Right atrium auricular region (tissue), 2 donors: Measurements from ENCODE around the gene SLC25A23. TPM values are rescaled to one million over a fixed set of nuclear protein-coding genes. Genes with fewer than 3 reads are reported as not detected.
A peak's percentile ranks its signal among the peaks of the same experiment; 100 is the strongest.

ENCODE experiments used
- DNase-seq: peaks from one replicate; pipeline ENCODE4 v3.0.0-alpha.2; 2019; ENCODE audit warnings: low spot score
- H3K27ac ChIP-seq, 2 donors: fragments of 200-600 bp; sonication (generic); 1 replicate in 1 of 2; 2 replicates in 1 of 2; pipeline ENCODE4 v1.5.1; 2016 to 2019
- H3K27me3 ChIP-seq, 2 donors: fragments of 200-600 bp; sonication (generic); one replicate each; pipeline versions ENCODE4 v1.5.1 to v1.6.0; 2017 to 2019
- H3K36me3 ChIP-seq: fragments of 200-600 bp; sonication (generic); one replicate; pipeline ENCODE4 v1.5.1; 2016
- H3K4me1 ChIP-seq, 2 donors: fragments of 200-600 bp; sonication (generic); one replicate each; pipeline versions ENCODE4 v1.5.1 to v1.6.0; 2017 to 2019
- H3K4me3 ChIP-seq, 2 donors: fragments of 200-600 bp; sonication (generic); 1 replicate in 1 of 2; 2 replicates in 1 of 2; pipeline ENCODE4 v1.5.1; 2017 to 2019; ENCODE audit warnings: mild to moderate bottlenecking in 1 of 2, moderate library complexity in 1 of 2
- H3K9me3 ChIP-seq, 2 donors: fragments of 200-600 bp; sonication (generic); one replicate each; pipeline ENCODE4 v1.5.1; 2019
- CTCF ChIP-seq, 2 donors: fragments of 200-600 bp; sonication (generic); IDR thresholded peaks; one replicate each; pipeline ENCODE4 v1.5.1; 2019; ENCODE audit warnings: antibody characterized with exemption in 2 of 2
- total RNA-seq, 2 donors: library from RNA; depleted of rRNA; stranded (reverse); fragments of >200 nt; gene quantifications; one replicate each; pipeline ENCODE4 v1.1.0, GENCODE V29; 2016

The SLC25A23 gene
- total RNA-seq, 2 donors from 2014 or later = 88.7 to 103 TPM

- H3K27ac ChIP-seq = no peak within 1 kb of the TSS
- TF ChIP-seq CTCF (IDR thresholded peaks at IDR 0.05) = peak in 1 of 2 donors; percentile 50
- no peaks in the 10 kb centered on the region for H3K9me3 ChIP-seq
- H3K36me3 ChIP-seq = no peaks in the 10 kb centered on the region
- H3K27me3 ChIP-seq = peaks cover 1 to 4% of the 10 kb centered on the region in 2 donors
- H3K4me3 ChIP-seq = peak within 1 kb of the TSS in 1 of 2 donors; percentile 22
- DNase-seq = no peak
- H3K4me1 ChIP-seq = peaks cover 0 to 3% of the 10 kb centered on the region in 2 donors
These were observed 22.1 kb upstream of the SLC25A23 start, which contains the start of gene DENND1C for GRCh38 chr19:6481541-6482342. TSS of gene DENND1C (minus strand) at chr19:6481787. CDS start at chr19:6481695, 92 bp downstream.

DNA sequence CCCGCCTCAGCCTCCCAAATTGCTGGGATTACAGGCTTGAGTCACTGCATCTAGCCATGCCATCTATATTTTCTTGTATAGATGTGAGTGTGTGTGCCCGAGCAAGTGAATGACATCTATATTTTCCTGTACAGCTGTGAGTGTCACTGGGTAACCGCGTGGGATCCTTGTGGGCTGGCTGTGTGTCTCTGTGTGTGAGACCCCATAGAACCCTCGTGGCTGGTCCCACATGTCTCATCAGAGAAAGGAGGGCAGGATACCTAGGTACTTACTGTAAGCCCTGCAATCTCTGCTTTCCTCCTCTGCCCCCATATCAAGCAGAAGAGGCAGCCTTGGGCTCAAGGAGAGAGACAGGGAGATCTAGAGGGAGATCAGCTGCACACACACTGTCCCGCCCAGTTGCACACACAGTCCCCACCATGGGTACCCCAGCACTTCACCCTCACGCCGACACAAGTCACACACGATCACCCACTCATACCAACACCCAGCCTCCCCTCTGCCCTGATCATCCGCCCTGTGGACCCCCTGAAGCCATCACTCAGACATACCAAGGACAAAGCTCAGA, 21.3 kb upstream of the SLC25A23 start:
- H3K4me1 ChIP-seq = peaks cover 0 to 11% of the 10 kb centered on the region in 2 donors
- H3K4me3 ChIP-seq = peak overlapping the region in 1 of 2 donors; percentile 22
- no peaks in the 10 kb centered on the region for H3K36me3 ChIP-seq
- TF ChIP-seq CTCF (IDR thresholded peaks at IDR 0.05) = no peak
- no peak for DNase-seq
- H3K27me3 ChIP-seq = peaks cover 7 to 8% of the 10 kb centered on the region in 2 donors
- H3K27ac ChIP-seq = no peak overlapping the region
- H3K9me3 ChIP-seq = no peaks in the 10 kb centered on the region

GRCh38 chr19:6479836-6480398, 20.3 kb upstream of the SLC25A23 start:
- Histone ChIP-seq H3K9me3 (no peaks in the 10 kb centered on the region), H3K36me3 (no peaks in the 10 kb centered on the region), H3K4me3 (no peak overlapping the region), H3K27me3 (peaks cover 9 to 16% of the 10 kb centered on the region in 2 donors), H3K27ac (no peak overlapping the region), H3K4me1 (peaks cover 0 to 18% of the 10 kb centered on the region in 2 donors)
- DNase-seq = no peak
- TF ChIP-seq CTCF (IDR thresholded peaks at IDR 0.05) = no peak

DNA sequence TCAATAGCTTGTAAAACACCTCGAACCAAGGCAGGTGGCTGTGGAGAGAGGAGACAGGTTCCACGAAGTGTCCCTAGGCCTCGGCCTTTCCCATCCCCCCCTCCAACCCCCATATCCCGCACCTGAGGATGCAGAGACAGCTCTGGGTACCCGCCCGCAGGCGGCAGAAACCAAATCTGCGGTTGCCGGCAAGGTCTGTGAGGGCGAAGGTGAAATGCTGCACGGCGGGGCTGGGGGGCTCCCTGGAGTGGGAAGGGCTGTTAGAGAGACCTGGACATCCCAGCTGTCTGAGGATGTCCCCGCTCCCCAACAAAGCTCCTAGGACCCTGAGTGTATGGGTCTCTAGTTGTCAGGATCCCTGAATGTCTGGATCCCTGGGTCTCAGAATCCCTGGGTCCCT, 19.2 kb upstream of the SLC25A23 start:
- Histone ChIP-seq H3K9me3 (no peaks in the 10 kb centered on the region), H3K27me3 (peaks cover 9 to 16% of the 10 kb centered on the region in 2 donors), H3K4me3 (no peak overlapping the region), H3K27ac (no peak overlapping the region), H3K4me1 (peaks cover 0 to 18% of the 10 kb centered on the region in 2 donors), H3K36me3 (no peaks in the 10 kb centered on the region)
- no peak for DNase-seq
- TF ChIP-seq CTCF (IDR thresholded peaks at IDR 0.05) = no peak

GRCh38 chr19:6476896-6477431, 17.4 kb upstream of the SLC25A23 start:
- H3K4me3 ChIP-seq = peak overlapping the region in 1 of 2 donors; percentile 30
- TF ChIP-seq CTCF (IDR thresholded peaks at IDR 0.05) = no peak
- H3K4me1 ChIP-seq = peaks cover 0 to 18% of the 10 kb centered on the region in 2 donors
- H3K9me3 ChIP-seq = no peaks in the 10 kb centered on the region
- H3K36me3 ChIP-seq = no peaks in the 10 kb centered on the region
- H3K27me3 ChIP-seq = peaks cover 9 to 16% of the 10 kb centered on the region in 2 donors
- no peak for DNase-seq
- H3K27ac ChIP-seq = no peak overlapping the region
